Coronary artery (tissue), 2 donors: ENCODE measurements around the gene SMARCC1.

Experiments
- DNase-seq: peaks from one replicate; pipeline ENCODE4 v3.0.0-alpha.2; 2017; ENCODE audit warnings: low spot score
- H3K27ac ChIP-seq, 2 donors: fragments of 200-600 bp; sonication (generic); one replicate each; pipeline ENCODE4 v1.5.1; 2016 to 2019
- H3K4me3 ChIP-seq: fragments of 200-600 bp; sonication (generic); 2 replicates; pipeline ENCODE4 v1.5.1; 2016; ENCODE audit warnings: mild to moderate bottlenecking, moderate library complexity
- CTCF ChIP-seq: fragments of 200-600 bp; sonication (generic); IDR thresholded peaks from one replicate; pipeline ENCODE4 v1.5.1; 2019; ENCODE audit warnings: antibody characterized with exemption

The SMARCC1 gene

GRCh38 chr3:47611576-47611975 is 170.1 kb downstream of the SMARCC1 start:
- Histone ChIP-seq H3K4me3 (no peak overlapping the region), H3K27ac (peak overlapping the region; percentile 56 to 65)
- no peak for TF ChIP-seq CTCF
- DNase-seq = no peak

- no peak for TF ChIP-seq CTCF
- peak overlapping the region in 1 of 2 donors; percentile 39 for H3K27ac ChIP-seq
- DNase-seq = no peak
- H3K4me3 ChIP-seq = no peak overlapping the region
Measured at GRCh38 chr3:47610583-47610982, 171.1 kb downstream of the SMARCC1 start.

GRCh38 chr3:47607335-47607734 is 174.4 kb downstream of the SMARCC1 start:
- Histone ChIP-seq H3K27ac (no peak overlapping the region), H3K4me3 (no peak overlapping the region)
- TF ChIP-seq CTCF = no peak
- no peak for DNase-seq

GRCh38 chr3:47606165-47606564 is 175.5 kb downstream of the SMARCC1 start:
- no peak for TF ChIP-seq CTCF
- H3K4me3 ChIP-seq = no peak overlapping the region
- no peak overlapping the region for H3K27ac ChIP-seq
- no peak for DNase-seq

- no peak overlapping the region for H3K4me3 ChIP-seq
- TF ChIP-seq CTCF = no peak
- no peak for DNase-seq
- no peak overlapping the region for H3K27ac ChIP-seq
Measured at GRCh38 chr3:47605652-47606051, 176.0 kb downstream of the SMARCC1 start.

GRCh38 chr3:47604145-47604544 is 177.5 kb downstream of the SMARCC1 start:
- DNase-seq = no peak
- TF ChIP-seq CTCF = no peak
- Histone ChIP-seq H3K4me3 (no peak overlapping the region), H3K27ac (no peak overlapping the region)

GRCh38 chr3:47603332-47603731 is 178.4 kb downstream of the SMARCC1 start:
- Histone ChIP-seq H3K27ac (no peak overlapping the region), H3K4me3 (no peak overlapping the region)
- no peak for DNase-seq
- no peak for TF ChIP-seq CTCF
